ENCODE results near the gene PARN. TPM values are rescaled to one million over a fixed set of nuclear protein-coding genes. Genes with fewer than 3 reads are reported as not detected.
"Not testable (repeated sequence)": the region's sequence is repeated elsewhere in the genome, so short reads cannot be mapped to it uniquely, and the experiment has no call there.

Gene PARN
- total RNA-seq, 1 experiment from 2014 or later = 30.9 TPM

GRCh38 chr16:14632693-14633569 is 2.9 kb upstream of the PARN start, which contains the start of gene BFAR:
BFAR (plus strand) TSS chr16:14632951; CDS start chr16:14644347, 11,396 bp downstream.
- peak; percentile 98 for DNase-seq (ENCODE audit: low read depth)

GRCh38 chr16:14630620-14631330 is 715 bp upstream of the PARN start:
- DNase-seq (ENCODE audit: low read depth) = not testable (repeated sequence)

DNA sequence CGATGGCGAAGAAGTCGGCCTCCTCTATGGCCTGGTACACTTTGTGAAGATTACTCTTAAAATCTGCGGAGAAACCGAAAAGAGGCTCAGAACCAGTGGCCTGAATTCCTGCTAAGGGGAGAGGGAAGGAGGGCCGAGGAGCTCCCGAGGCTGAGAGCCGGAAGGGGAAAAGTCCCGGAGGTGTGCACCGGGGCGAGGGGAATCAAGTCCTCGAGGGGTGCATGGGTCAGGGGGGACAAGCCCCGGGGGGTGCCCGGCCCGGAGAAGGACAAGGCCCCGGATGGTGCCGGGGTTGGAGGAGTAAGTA is 495 bp downstream of the PARN start:
- peak; percentile 10 for DNase-seq (ENCODE audit: low read depth)

DNA sequence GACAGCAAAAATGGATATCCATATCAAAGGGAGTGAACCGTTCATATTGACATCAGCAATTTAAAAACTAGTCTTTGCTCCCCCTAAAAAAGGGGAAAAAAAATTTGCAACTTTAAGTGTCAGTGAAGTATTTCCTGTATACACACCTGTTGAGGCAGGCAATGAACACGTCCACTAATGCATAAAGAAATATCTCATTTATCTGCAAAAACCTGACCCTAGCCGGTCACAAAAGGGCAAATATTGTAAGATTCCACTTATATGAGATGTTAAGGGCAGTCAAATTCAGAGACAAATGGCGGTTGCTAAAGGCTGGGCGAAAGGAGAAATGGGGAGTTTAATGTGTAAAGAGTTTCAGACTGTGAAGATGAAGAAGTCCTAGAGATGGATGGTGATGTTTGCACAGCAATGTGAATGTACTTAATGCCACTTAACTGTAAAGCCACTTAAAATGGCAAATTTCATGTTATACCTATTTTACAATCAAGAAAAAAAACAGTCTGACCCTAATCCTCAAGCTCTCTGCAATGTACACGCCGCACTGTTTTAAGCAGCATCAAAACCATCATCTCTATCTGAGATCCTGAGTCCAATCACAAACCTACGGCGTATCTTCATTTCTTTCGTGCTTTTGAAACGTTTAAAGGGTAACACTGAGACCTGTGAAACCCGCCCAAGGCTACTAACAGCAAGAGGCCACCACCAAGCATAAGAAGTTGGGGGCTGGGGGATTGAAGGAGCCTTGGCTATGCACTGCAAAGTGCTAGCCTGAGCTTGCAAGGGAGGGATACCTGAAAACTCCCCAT is 1.1 kb downstream of the PARN start:
- no peak for DNase-seq (ENCODE audit: low read depth)

DNA sequence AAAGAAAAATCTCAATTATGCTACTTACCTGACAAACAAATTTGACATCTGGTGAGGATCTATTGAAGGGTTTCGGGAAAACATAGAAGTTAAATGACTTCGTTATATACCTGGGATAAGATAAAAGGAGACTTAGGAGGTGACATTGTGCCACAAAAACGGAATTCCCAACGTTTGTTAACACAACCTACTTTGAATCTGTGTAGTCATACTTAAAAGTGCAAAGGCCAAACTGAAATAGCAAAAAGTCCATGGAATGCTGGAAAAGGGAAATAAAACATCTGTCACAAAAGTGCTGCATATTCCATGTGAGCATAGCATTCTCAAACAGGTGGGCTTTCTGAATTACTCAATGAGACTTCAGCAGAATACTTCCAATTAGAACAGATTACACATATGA is 3.0 kb downstream of the PARN start:
- no peak for DNase-seq (ENCODE audit: low read depth)

DNA sequence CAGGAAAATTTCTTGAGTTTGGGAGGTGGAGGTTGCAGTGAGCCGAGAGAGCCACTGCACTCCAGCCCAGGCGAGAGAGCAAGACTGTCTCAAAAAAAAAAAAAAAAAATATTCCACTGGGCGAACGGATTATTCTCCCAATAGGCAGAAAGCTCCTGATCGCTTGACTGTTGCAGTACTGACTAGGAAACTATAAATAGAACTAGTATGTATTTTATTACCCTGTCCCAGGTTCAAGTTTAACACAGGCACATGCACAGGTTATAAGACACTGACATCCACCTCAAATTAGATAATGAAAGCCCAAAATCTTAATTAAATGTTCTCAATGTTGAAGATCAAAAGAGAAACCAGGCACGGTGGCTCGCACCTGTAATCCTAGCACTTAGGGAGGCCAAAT is 11.5 kb downstream of the PARN start:
- no peak for DNase-seq (ENCODE audit: low read depth)

DNA sequence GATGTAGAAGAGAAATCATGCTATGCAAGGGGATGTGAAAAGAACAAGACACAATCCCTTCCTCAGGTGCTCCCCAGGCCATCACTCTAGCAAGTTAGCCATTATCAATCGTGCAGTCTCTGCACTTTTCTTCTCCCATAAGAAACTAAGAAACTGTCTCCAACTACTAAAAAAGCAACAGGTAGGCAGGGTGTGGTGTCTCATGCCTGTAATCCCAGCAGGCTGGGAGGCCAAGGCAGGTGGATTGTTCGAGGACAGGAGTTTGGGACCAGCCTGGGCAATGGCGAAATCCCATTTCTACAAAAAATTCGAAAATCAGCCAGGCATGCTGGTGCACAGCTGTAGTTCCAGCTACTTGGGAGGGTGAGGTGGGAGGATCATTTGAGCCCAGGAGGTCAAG is 13.8 kb downstream of the PARN start:
- no peak for DNase-seq (ENCODE audit: low read depth)

GRCh38 chr16:14613991-14614390 is 16.1 kb downstream of the PARN start:
- no peak for DNase-seq (ENCODE audit: low read depth)

DNA sequence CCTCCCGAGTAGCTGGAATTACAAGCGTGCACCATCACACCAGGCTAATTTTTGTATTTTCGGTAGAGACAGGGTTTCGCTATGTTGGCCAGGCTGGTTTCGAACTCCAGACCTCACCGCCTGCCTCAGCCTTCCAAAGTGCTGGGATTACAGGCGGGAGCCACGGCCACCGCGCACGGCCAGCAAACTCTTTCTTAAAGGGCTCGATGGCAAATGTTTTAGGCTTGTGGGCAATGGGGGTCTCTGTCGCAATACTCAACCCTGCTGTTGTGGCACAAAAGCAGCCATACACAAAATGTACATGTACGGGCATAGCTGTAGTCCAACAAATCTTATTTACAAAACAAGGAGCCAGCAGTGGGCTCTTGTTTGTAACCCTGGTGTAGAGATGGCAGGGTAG is 18.4 kb downstream of the PARN start:
- no peak for DNase-seq (ENCODE audit: low read depth)

- DNase-seq (ENCODE audit: low read depth) = no peak
Observed at GRCh38 chr16:14609716-14610115, 20.3 kb downstream of the PARN start.

GRCh38 chr16:14608604-14609003 is 21.5 kb downstream of the PARN start:
- no peak for DNase-seq (ENCODE audit: low read depth)

DNA sequence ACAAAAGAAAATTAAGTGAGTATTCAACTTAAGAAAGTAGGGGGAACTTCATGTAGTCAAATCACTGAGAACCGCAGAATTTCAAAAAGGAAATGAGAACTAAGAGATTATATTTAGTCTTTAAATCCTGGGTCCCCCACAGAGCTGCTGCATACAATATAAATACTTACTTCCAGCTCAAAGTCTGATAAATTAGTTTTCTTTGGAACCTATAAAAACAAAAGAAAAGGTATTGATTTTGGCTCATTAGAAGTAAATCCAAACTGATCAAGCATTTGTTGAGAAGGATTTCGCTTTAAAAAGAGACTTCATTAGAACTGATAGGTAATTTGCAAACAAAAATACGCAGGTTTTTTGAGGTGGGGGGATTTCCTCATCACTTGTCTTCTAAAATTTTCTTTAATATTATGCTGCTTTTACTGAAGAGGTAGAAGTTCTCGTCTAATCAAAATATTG is 21.9 kb downstream of the PARN start:
- DNase-seq (ENCODE audit: low read depth) = no peak

- DNase-seq (ENCODE audit: low read depth) = no peak
Observed at GRCh38 chr16:14606102-14606501, 24.0 kb downstream of the PARN start.

DNA sequence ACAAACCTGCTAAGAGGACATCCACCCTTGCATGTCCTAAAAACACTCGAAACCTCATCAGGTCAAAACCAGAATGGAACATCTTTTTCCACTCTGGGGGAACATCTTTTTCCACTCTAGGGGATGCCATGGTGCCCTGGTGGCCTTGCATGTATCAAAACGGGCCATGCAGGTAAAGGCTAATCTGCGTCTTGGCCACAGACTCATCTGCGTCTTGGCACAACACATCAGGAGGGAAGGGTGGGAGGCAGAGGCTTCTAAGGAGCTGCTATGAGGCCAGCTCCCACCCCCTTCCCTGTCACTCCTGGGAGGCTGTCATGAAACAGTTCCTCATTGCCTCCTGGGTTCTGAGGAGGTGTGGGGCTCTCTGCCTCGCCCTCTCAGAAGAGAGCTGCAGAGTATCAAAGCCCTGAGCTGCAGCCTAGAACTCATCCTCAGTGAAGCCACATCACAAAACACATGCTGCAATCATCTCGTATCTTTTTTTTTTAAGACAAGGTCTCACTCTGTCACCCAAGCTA is 27.6 kb downstream of the PARN start:
- no peak for DNase-seq (ENCODE audit: low read depth)

DNA sequence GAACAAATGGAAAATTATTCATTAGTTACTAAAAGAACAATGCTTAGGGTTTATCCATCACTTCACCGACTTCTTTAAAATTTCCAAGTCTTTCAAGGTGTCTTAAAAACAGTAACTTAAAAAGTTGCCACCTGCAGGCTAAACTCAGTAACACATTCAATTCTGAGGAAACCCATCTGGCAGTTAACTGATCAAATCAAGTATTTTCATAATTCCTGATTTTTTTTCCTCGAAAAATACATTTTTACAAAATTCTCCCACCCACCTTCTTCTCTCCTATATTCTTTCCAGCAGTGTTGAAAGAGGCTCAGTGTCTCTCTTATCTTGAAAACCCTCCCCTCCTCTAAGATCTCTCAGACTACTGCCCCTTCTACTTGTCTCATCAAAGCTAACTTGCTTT is 29.9 kb downstream of the PARN start:
- DNase-seq (ENCODE audit: low read depth) = no peak

DNA sequence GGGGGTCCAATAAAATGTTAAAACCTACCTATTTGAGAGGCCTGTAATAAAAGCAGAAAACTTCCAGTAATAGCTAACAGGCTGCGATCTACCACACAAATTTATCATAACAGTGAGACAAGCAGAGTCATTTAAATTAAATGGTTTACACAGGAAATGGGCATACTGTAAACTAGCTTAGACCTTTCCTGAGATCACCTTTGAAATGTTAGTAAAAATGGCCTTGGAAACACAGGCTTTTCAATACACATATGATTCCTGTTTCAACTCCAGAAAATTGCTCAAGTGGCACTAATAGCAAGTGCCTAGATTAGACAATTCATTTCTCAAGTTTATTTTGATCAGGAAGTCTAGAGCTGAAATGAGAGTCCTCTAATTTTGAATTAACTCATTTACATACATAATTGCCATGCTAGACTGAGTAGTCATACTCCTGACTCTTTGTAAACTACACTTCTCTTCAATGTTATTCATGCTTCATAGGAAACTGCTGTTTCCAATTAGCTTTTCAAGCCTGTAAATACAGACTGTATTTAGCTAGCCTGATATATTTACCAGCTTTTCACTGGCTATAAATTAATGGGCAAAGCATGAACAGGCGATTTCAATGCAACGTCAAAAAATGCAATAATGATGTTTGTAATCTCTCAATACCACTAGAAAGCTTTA is 43.3 kb downstream of the PARN start:
- no peak for DNase-seq (ENCODE audit: low read depth)

DNA sequence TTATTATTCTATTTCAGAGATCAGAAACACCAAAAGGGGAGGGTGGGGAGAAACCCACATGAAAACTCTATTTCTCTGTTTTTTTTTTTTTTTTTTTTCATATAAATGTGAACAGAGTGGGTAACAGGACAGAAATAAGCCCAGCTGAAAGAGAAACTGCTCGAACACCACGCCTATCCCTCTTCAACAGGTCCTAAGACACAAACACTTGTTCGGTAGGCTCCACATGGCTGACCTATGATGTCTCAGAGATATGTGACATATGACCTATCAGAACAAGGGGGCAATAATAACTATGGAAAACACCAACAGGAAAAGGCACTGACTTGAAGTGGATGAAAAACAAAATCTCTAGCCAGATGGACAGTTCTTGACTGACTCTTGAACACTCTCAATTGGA is 44.8 kb downstream of the PARN start:
- DNase-seq (ENCODE audit: low read depth) = no peak

GRCh38 chr16:14580926-14581325 is 49.1 kb downstream of the PARN start:
- DNase-seq (ENCODE audit: low read depth) = not testable (repeated sequence)

- no peak for DNase-seq (ENCODE audit: low read depth)
Observed at GRCh38 chr16:14579266-14579665, 50.8 kb downstream of the PARN start.

- no peak for DNase-seq (ENCODE audit: low read depth)
Observed at GRCh38 chr16:14576532-14576931, 53.5 kb downstream of the PARN start.

- no peak for DNase-seq (ENCODE audit: low read depth)
Observed at GRCh38 chr16:14576069-14576468, 54.0 kb downstream of the PARN start.

Measured in HT1080 (cell line).